Measurements from ENCODE around the gene LRRC37B. TPM values are rescaled to one million over a fixed set of nuclear protein-coding genes. Genes with fewer than 3 reads are reported as not detected.
"Not testable (repeated sequence)": the region's sequence is repeated elsewhere in the genome, so short reads cannot be mapped to it uniquely, and the experiment has no call there.

LRRC37B gene
- total RNA-seq, 1 experiment from 2014 or later = 19.1 TPM

GRCh38 chr17:32071961-32072360 is 64.8 kb downstream of the LRRC37B start:
- H2BK20ac ChIP-seq (ENCODE audit: low read depth, low read length, poor library complexity, severe bottlenecking); H3K9me3 Mint-ChIP-seq; H3K36me3 Mint-ChIP-seq (ENCODE audit: insufficient read depth in 1 of 3, low read depth in 3 of 3); H2BK5ac ChIP-seq (ENCODE audit: insufficient read length, low read length); H3K4me1 Mint-ChIP-seq; H2BK15ac ChIP-seq (ENCODE audit: low read depth, low read length); H3K4me1 ChIP-seq (ENCODE audit: insufficient read depth, low read length); H3K79me2 ChIP-seq (ENCODE audit: insufficient read depth, low read length); H3K23me2 ChIP-seq (ENCODE audit: insufficient read length, low read depth, low read length, poor library complexity, severe bottlenecking); H2BK120ac ChIP-seq (ENCODE audit: low read depth, low read length, poor library complexity, severe bottlenecking); H3K27me3 ChIP-seq (ENCODE audit: insufficient read depth, low read length); H3K9ac ChIP-seq (ENCODE audit: extremely low read depth, insufficient read length, low read length); H4K20me1 ChIP-seq (ENCODE audit: control insufficient read depth, insufficient read depth, insufficient read length); H4K91ac ChIP-seq (ENCODE audit: insufficient read length, low read depth, low read length); H3K27ac Mint-ChIP-seq; H3K79me1 ChIP-seq (ENCODE audit: insufficient read depth, low read depth, low read length, poor library complexity, severe bottlenecking); H3K4ac ChIP-seq (ENCODE audit: low read depth, low read length); H3K4me2 ChIP-seq (ENCODE audit: insufficient read depth, insufficient read length, low read length); H2AFZ ChIP-seq (ENCODE audit: low read length); H3K4me3 Mint-ChIP-seq; H3K18ac ChIP-seq (ENCODE audit: insufficient read length, low read depth, low read length); H3T11ph ChIP-seq (ENCODE audit: low read length); DNase-seq; H3K27ac ChIP-seq (ENCODE audit: insufficient read length, low read depth, low read length); H3K56ac ChIP-seq (ENCODE audit: insufficient read length, low read depth, low read length); H3K9me3 ChIP-seq (ENCODE audit: control insufficient read depth, low read depth, low read length); H3K27me3 Mint-ChIP-seq (ENCODE audit: low read depth); H4K8ac ChIP-seq (replicated peaks; ENCODE audit: insufficient read length, low read depth, low read length); H4K5ac ChIP-seq (ENCODE audit: insufficient read length, low read depth, low read length); H2AK5ac ChIP-seq (ENCODE audit: insufficient read length, low read length); H3K23ac ChIP-seq (ENCODE audit: insufficient read length, low read depth, low read length); H3K14ac ChIP-seq (ENCODE audit: insufficient read depth, low read length); H2BK12ac ChIP-seq (ENCODE audit: insufficient read length, low read depth, low read length): not testable (repeated sequence)
- no CpG with 5 or more reads among the region's 4 CpGs for WGBS (ENCODE audit: extremely low coverage, insufficient read length, low lambda C conversion rate)

- H3K27me3 ChIP-seq (ENCODE audit: insufficient read depth, low read length) = not testable (repeated sequence)
- no CpG with 5 or more reads among the region's 4 CpGs for WGBS (ENCODE audit: extremely low coverage, insufficient read length, low lambda C conversion rate)
These were observed 65.9 kb downstream of the LRRC37B start for GRCh38 chr17:32073131-32073530.

More at GRCh38 chr17:32073131-32073530, 65.9 kb downstream of the LRRC37B start:
- H3K79me1 ChIP-seq (ENCODE audit: insufficient read depth, low read depth, low read length, poor library complexity, severe bottlenecking); H3K27me3 Mint-ChIP-seq (ENCODE audit: low read depth); H3K56ac ChIP-seq (ENCODE audit: insufficient read length, low read depth, low read length); H3K4me2 ChIP-seq (ENCODE audit: insufficient read depth, insufficient read length, low read length); H4K8ac ChIP-seq (replicated peaks; ENCODE audit: insufficient read length, low read depth, low read length); H3K9me3 ChIP-seq (ENCODE audit: control insufficient read depth, low read depth, low read length); H4K20me1 ChIP-seq (ENCODE audit: control insufficient read depth, insufficient read depth, insufficient read length); H2BK5ac ChIP-seq (ENCODE audit: insufficient read length, low read length); H2AK5ac ChIP-seq (ENCODE audit: insufficient read length, low read length); H3K36me3 Mint-ChIP-seq (ENCODE audit: insufficient read depth in 1 of 3, low read depth in 3 of 3); H3K18ac ChIP-seq (ENCODE audit: insufficient read length, low read depth, low read length); H2BK20ac ChIP-seq (ENCODE audit: low read depth, low read length, poor library complexity, severe bottlenecking); H4K5ac ChIP-seq (ENCODE audit: insufficient read length, low read depth, low read length); H2BK120ac ChIP-seq (ENCODE audit: low read depth, low read length, poor library complexity, severe bottlenecking); H3K9me3 Mint-ChIP-seq; H3K27ac Mint-ChIP-seq; H4K91ac ChIP-seq (ENCODE audit: insufficient read length, low read depth, low read length); H3K27ac ChIP-seq (ENCODE audit: insufficient read length, low read depth, low read length); H3K23me2 ChIP-seq (ENCODE audit: insufficient read length, low read depth, low read length, poor library complexity, severe bottlenecking); H3K4ac ChIP-seq (ENCODE audit: low read depth, low read length); H3K9ac ChIP-seq (ENCODE audit: extremely low read depth, insufficient read length, low read length); DNase-seq; H2BK12ac ChIP-seq (ENCODE audit: insufficient read length, low read depth, low read length); H3K4me1 Mint-ChIP-seq; H3K79me2 ChIP-seq (ENCODE audit: insufficient read depth, low read length); H3K23ac ChIP-seq (ENCODE audit: insufficient read length, low read depth, low read length); H3K4me1 ChIP-seq (ENCODE audit: insufficient read depth, low read length); H2BK15ac ChIP-seq (ENCODE audit: low read depth, low read length); H3K4me3 Mint-ChIP-seq; H2AFZ ChIP-seq (ENCODE audit: low read length); H3K14ac ChIP-seq (ENCODE audit: insufficient read depth, low read length); H3T11ph ChIP-seq (ENCODE audit: low read length): not testable (repeated sequence)

Data from H9 (cell line).